Upper lobe of left lung (tissue), 6 donors: ENCODE data around the gene REX1BD. TPM values are rescaled to one million over a fixed set of nuclear protein-coding genes. Genes with fewer than 3 reads are reported as not detected.

ENCODE experiments used
- ATAC-seq, 2 donors: fragments of 200-7000 bp; cut with Tn5 transposase; one replicate each; pipeline ENCODE4 v1.9.1; 2022; ENCODE audit warnings: mild to moderate bottlenecking in 2 of 2, moderate library complexity in 2 of 2; ENCODE audit not compliant: low FRiP score in 2 of 2
- DNase-seq, 2 donors: peaks; one replicate each; pipeline ENCODE4 v3.0.0-alpha.2; 2019 to 2020
- H3K27ac ChIP-seq, 4 donors: fragments of 200-600 bp; sonication (generic); one replicate each; pipeline ENCODE4 v1.5.1; 2016 to 2019
- H3K27me3 ChIP-seq, 4 donors: fragments of 200-600 bp; sonication (generic); one replicate each; pipeline ENCODE4 v1.5.1; 2017 to 2019
- H3K36me3 ChIP-seq, 4 donors: fragments of 200-600 bp; sonication (generic); one replicate each; pipeline ENCODE4 v1.5.1; 2016 to 2019
- H3K4me1 ChIP-seq, 4 donors: fragments of 200-600 bp; sonication (generic); one replicate each; pipeline ENCODE4 v1.5.1; 2018 to 2019
- H3K4me3 ChIP-seq, 4 donors: fragments of 200-600 bp; sonication (generic); one replicate each; pipeline ENCODE4 v1.5.1; 2017 to 2019; ENCODE audit warnings: mild to moderate bottlenecking in 2 of 4, moderate library complexity in 1 of 4
- H3K9me3 ChIP-seq, 4 donors: fragments of 200-600 bp; sonication (generic); one replicate each; pipeline ENCODE4 v1.5.1; 2018 to 2019
- EP300 ChIP-seq, 4 donors: sonication (generic); formaldehyde crosslinking; IDR thresholded peaks; one replicate each; pipeline ENCODE4 v1.5.1; 2017; ENCODE audit warnings: antibody characterized with exemption in 4 of 4, control low read depth in 2 of 4
- POLR2A ChIP-seq, 4 donors: fragments of 450-650 bp; IDR thresholded peaks; one replicate each; pipeline ENCODE4 v1.5.1; 2016 to 2017; ENCODE audit warnings: antibody characterized with exemption in 4 of 4, mild to moderate bottlenecking in 2 of 4
- POLR2AphosphoS5 ChIP-seq, 2 donors: sonication (generic); formaldehyde crosslinking; IDR thresholded peaks; one replicate each; pipeline ENCODE4 v1.5.1; 2017; ENCODE audit warnings: antibody characterized with exemption in 2 of 2
- WGBS, 2 donors: methylation state at CpG; one replicate each; pipeline ENCODE4 v1.1.5; 2017 to 2018; 5-methylcytosine and 5-hydroxymethylcytosine counted together
- small RNA-seq, 4 donors: library from RNA; depleted of rRNA; stranded (forward); fragments of <200 nt; gene quantifications; one replicate each; pipeline ENCODE3, GENCODE V24; 2016
- total RNA-seq, 6 donors: library from RNA; depleted of rRNA in 4 of 6; stranded (reverse); fragments of >200 nt in 4 of 6; gene quantifications; one replicate each; pipeline versions ENCODE4 v1.1.0 to v1.2.1, GENCODE V29; 2016 to 2021
- TF ChIP-seq, protein P1 (sequence below), 6 experiments: fragments of 450-650 bp in 4 of 6; fragments of 200-600 bp in 2 of 6; sonication (generic) in 2 of 6; IDR thresholded peaks; one replicate each; pipeline ENCODE4 v1.5.1; 2016 to 2019; ENCODE audit warnings: antibody characterized with exemption in 6 of 6
- donor health status: DM: no; HTN: no; CAD: no; lungs with moderate emphysema.
- donor health status: DM: no; HTN: yes; CAD: no; lungs with severe emphysema.

Gene REX1BD
- total RNA-seq, 6 donors from 2014 or later, result 83.6 to 114 (median 91.6) TPM

DNA sequence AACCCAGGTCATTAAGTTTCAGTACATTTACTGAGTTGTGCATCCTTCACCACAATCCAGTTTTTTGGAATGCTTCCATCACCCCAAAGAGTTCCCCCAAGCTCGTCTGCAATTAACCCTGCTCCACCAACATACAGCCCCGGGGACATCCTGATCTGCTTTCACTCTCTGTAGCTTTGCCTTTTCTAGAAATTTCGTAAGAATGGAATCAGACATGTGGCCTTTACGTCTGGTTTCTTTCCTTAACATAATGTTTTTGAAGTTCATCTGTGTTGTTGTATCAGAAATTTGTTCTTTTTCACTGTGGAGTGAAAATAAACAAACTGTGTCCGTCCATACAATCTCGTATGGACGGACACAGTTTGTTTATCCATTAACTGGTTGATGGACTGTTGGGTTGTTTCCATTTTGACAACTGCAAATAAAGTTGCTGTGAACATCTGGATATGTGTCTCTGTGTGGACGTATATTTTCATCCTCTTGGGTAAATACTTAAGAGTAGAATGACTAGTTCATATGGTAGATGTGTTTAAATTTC, 51.2 kb downstream of the REX1BD start:
- 63 to 67% methylated on average over 8 of the region's 8 CpGs for WGBS, 2 donors
- Histone ChIP-seq H3K27me3 (no peaks in the 10 kb centered on the region), H3K9me3 (no peaks in the 10 kb centered on the region), H3K27ac (no peak overlapping the region), H3K36me3 (no peaks in the 10 kb centered on the region), H3K4me3 (no peak overlapping the region), H3K4me1 (peaks cover 8 to 41% (median 30%) of the 10 kb centered on the region in 4 donors)
- TF ChIP-seq EP300 (IDR thresholded peaks at IDR 0.05) (no peak), POLR2AphosphoS5 (IDR thresholded peaks at IDR 0.05) (no peak), POLR2A (IDR thresholded peaks at IDR 0.05) (no peak)
- TF ChIP-seq, protein P1, sequence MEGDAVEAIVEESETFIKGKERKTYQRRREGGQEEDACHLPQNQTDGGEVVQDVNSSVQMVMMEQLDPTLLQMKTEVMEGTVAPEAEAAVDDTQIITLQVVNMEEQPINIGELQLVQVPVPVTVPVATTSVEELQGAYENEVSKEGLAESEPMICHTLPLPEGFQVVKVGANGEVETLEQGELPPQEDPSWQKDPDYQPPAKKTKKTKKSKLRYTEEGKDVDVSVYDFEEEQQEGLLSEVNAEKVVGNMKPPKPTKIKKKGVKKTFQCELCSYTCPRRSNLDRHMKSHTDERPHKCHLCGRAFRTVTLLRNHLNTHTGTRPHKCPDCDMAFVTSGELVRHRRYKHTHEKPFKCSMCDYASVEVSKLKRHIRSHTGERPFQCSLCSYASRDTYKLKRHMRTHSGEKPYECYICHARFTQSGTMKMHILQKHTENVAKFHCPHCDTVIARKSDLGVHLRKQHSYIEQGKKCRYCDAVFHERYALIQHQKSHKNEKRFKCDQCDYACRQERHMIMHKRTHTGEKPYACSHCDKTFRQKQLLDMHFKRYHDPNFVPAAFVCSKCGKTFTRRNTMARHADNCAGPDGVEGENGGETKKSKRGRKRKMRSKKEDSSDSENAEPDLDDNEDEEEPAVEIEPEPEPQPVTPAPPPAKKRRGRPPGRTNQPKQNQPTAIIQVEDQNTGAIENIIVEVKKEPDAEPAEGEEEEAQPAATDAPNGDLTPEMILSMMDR (IDR thresholded peaks at IDR 0.05), result no peak
- ATAC-seq, result no peak
- no peak for DNase-seq

Small RNA genes lying within 50 kb of the gene (small RNA-seq; reads per million reads assigned to genes)
- 0 reads per million in 4 donors for gene RN7SL155P

Other genes starting within 250 kb of the REX1BD start
- 10 to 100 TPM; 15.5 to 42.8 (median 28.1) TPM for gene PGPEP1, start 248.2 kb upstream of the REX1BD start, total RNA-seq
- gene GDF15, start 202.6 kb upstream of the REX1BD start, total RNA-seq, result 100 to 1,000 TPM in 2 of 6 donors, 10 to 100 TPM in 4; 42.5 to 126 (median 68.7) TPM
- 10 to 100 TPM in 4 of 6 donors, 1 to 10 TPM in 2; 4.0 to 49.4 (median 24.0) TPM for gene LRRC25, start 191.2 kb upstream of the REX1BD start, total RNA-seq
- gene SSBP4, start 169.4 kb upstream of the REX1BD start, total RNA-seq, result 100 to 1,000 TPM in 1 of 6 donors, 10 to 100 TPM in 5; 52.0 to 157 (median 84.1) TPM
- gene ISYNA1, start 150.7 kb upstream of the REX1BD start, total RNA-seq, result 10 to 100 TPM; 14.5 to 55.5 (median 20.0) TPM
- gene ELL, start 66.7 kb upstream of the REX1BD start, total RNA-seq, result 10 to 100 TPM; 19.8 to 66.0 (median 22.4) TPM
- gene FKBP8, start 45.2 kb upstream of the REX1BD start, total RNA-seq, result 100 to 1,000 TPM; 242 to 450 (median 284) TPM
- 100 to 1,000 TPM in 3 of 6 donors, 10 to 100 TPM in 3; 69.6 to 333 (median 103) TPM for gene KXD1, start 30.9 kb upstream of the REX1BD start, total RNA-seq
- gene UBA52, start 16.9 kb upstream of the REX1BD start, total RNA-seq, result 100 to 1,000 TPM; 127 to 988 (median 458) TPM
- 10 to 100 TPM; 15.0 to 54.8 (median 20.0) TPM for gene CRLF1, start 18.0 kb downstream of the REX1BD start, total RNA-seq
- 1 to 10 TPM in 2 of 6 donors, under 1 TPM in 2, not detected in 2; 0.30 to 2.8 (median 1.0) TPM for gene TMEM59L, start 24.1 kb downstream of the REX1BD start, total RNA-seq
- gene KLHL26, start 48.2 kb downstream of the REX1BD start, total RNA-seq, result 10 to 100 TPM in 4 of 6 donors, 1 to 10 TPM in 2; 8.1 to 16.1 (median 12.1) TPM
- 10 to 100 TPM in 4 of 6 donors, 1 to 10 TPM in 2; 5.9 to 27.2 (median 15.6) TPM for gene CRTC1, start 94.9 kb downstream of the REX1BD start, total RNA-seq
- gene COMP, start 202.5 kb downstream of the REX1BD start, total RNA-seq, result 1 to 10 TPM in 4 of 6 donors, not detected in 2; 1.8 to 8.5 (median 4.3) TPM
- gene UPF1, start 243.2 kb downstream of the REX1BD start, total RNA-seq, result 100 to 1,000 TPM in 2 of 6 donors, 10 to 100 TPM in 4; 68.9 to 157 (median 86.3) TPM